Osteoblast (primary cell): ENCODE data around the gene METTL1. TPM values are rescaled to one million over a fixed set of nuclear protein-coding genes. Genes with fewer than 3 reads are reported as not detected.

ENCODE experiments used
- DNase-seq: peaks from one replicate; pipeline ENCODE4 v3.0.0; 2011; ENCODE audit warnings: low spot score, mixed read lengths; ENCODE audit not compliant: insufficient read length; ENCODE audit errors: missing footprints
- H2AFZ ChIP-seq: 2 replicates; pipeline ENCODE4 v1.6.0; 2011; ENCODE audit warnings: mild to moderate bottlenecking, low read length
- H3K27ac ChIP-seq: 2 replicates; pipeline ENCODE4 v1.5.1; 2011; ENCODE audit warnings: mild to moderate bottlenecking, low read depth, low read length, moderate library complexity
- H3K27me3 ChIP-seq: 2 replicates; pipeline ENCODE4 v1.6.0; 2012; ENCODE audit warnings: mild to moderate bottlenecking, control low read depth, inconsistent platforms, low read length, moderate library complexity; ENCODE audit not compliant: insufficient read depth
- H3K36me3 ChIP-seq: 2 replicates; pipeline ENCODE4 v1.5.1; 2011; ENCODE audit warnings: mild to moderate bottlenecking, low read length, control low read depth, moderate library complexity; ENCODE audit not compliant: insufficient read depth
- H3K4me1 ChIP-seq: 2 replicates; pipeline ENCODE4 v1.5.1; 2011; ENCODE audit warnings: mild to moderate bottlenecking, low read length, control low read depth, moderate library complexity; ENCODE audit not compliant: insufficient read depth
- H3K4me2 ChIP-seq: 2 replicates; pipeline ENCODE4 v1.6.0; 2011; ENCODE audit warnings: mild to moderate bottlenecking, low read length; ENCODE audit not compliant: insufficient read depth
- H3K4me3 ChIP-seq: fragments of 200-600 bp; sonication (generic); 3 replicates; pipeline ENCODE4 v1.5.1; 2012; ENCODE audit warnings: mild to moderate bottlenecking, low read length, inconsistent platforms; ENCODE audit not compliant: insufficient read depth
- H3K79me2 ChIP-seq: 2 replicates; pipeline ENCODE4 v1.6.0; 2012; ENCODE audit warnings: mild to moderate bottlenecking, low read length, control low read depth, inconsistent platforms; ENCODE audit not compliant: insufficient read depth
- H3K9me3 ChIP-seq: 2 replicates; pipeline ENCODE4 v1.5.1; 2011; ENCODE audit warnings: low read depth, low read length, control low read depth
- H4K20me1 ChIP-seq: 2 replicates; pipeline ENCODE4 v1.6.0; 2012; ENCODE audit warnings: mild to moderate bottlenecking, low read length, control low read depth; ENCODE audit not compliant: insufficient read depth
- total RNA-seq: library from RNA; depleted of rRNA; stranded (reverse); fragments of >200 nt; gene quantifications from 2 replicates; pipeline ENCODE4 v1.2.3, GENCODE V29; 2012
- TF ChIP-seq, protein P1 (sequence below): IDR thresholded peaks from 2 replicates; pipeline ENCODE4 v1.5.1; 2011; ENCODE audit warnings: mild to moderate bottlenecking, low read depth, low read length, moderate library complexity; ENCODE audit errors: extremely low read depth

METTL1 gene
- total RNA-seq, 1 donor, result 2.9 TPM

- Histone ChIP-seq H3K9me3 (no peaks in the 10 kb centered on the region), H4K20me1 (peaks cover 2% of the 10 kb centered on the region), H2AFZ (no peak within 1 kb of the TSS), H3K4me1 (peaks cover 27% of the 10 kb centered on the region), H3K79me2 (peaks cover 6% of the 10 kb centered on the region), H3K27me3 (peaks cover 46% of the 10 kb centered on the region), H3K4me2 (peak within 1 kb of the TSS; percentile 68), H3K36me3 (peaks cover 26% of the 10 kb centered on the region), H3K27ac (no peak within 1 kb of the TSS), H3K4me3 (peak within 1 kb of the TSS; percentile 51)
- DNase-seq, result peak; percentile 77
- TF ChIP-seq, protein P1, sequence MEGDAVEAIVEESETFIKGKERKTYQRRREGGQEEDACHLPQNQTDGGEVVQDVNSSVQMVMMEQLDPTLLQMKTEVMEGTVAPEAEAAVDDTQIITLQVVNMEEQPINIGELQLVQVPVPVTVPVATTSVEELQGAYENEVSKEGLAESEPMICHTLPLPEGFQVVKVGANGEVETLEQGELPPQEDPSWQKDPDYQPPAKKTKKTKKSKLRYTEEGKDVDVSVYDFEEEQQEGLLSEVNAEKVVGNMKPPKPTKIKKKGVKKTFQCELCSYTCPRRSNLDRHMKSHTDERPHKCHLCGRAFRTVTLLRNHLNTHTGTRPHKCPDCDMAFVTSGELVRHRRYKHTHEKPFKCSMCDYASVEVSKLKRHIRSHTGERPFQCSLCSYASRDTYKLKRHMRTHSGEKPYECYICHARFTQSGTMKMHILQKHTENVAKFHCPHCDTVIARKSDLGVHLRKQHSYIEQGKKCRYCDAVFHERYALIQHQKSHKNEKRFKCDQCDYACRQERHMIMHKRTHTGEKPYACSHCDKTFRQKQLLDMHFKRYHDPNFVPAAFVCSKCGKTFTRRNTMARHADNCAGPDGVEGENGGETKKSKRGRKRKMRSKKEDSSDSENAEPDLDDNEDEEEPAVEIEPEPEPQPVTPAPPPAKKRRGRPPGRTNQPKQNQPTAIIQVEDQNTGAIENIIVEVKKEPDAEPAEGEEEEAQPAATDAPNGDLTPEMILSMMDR, result no peak
Measured at GRCh38 chr12:57766464-57767304, 5.2 kb downstream of the METTL1 start, which contains the start of gene CYP27B1. Gene CYP27B1 (minus strand): TSS chr12:57767078. CDS start chr12:57767041, 37 bp downstream.

GRCh38 chr12:57765698-57766463, 6.0 kb downstream of the METTL1 start:
- DNase-seq, result peak; percentile 73
- Histone ChIP-seq H4K20me1 (peaks cover 2% of the 10 kb centered on the region), H3K4me3 (peak overlapping the region; percentile 56), H3K4me1 (peaks cover 22% of the 10 kb centered on the region), H3K79me2 (peaks cover 5% of the 10 kb centered on the region), H3K27ac (no peak overlapping the region), H3K36me3 (peaks cover 25% of the 10 kb centered on the region), H3K9me3 (no peaks in the 10 kb centered on the region), H2AFZ (no peak overlapping the region), H3K4me2 (peak overlapping the region; percentile 68), H3K27me3 (peaks cover 46% of the 10 kb centered on the region)
- TF ChIP-seq, protein P1, result no peak

- Histone ChIP-seq H3K27ac (no peak overlapping the region), H3K36me3 (peaks cover 18% of the 10 kb centered on the region), H2AFZ (peak overlapping the region; percentile 29), H3K4me2 (peak overlapping the region; percentile 68), H3K9me3 (no peaks in the 10 kb centered on the region), H3K27me3 (peaks cover 46% of the 10 kb centered on the region), H4K20me1 (peaks cover 4% of the 10 kb centered on the region), H3K4me3 (peak overlapping the region; percentile 56), H3K4me1 (peaks cover 22% of the 10 kb centered on the region), H3K79me2 (no peaks in the 10 kb centered on the region)
- TF ChIP-seq, protein P1, result peak; percentile 14
- peak; percentile 88 for DNase-seq
Measured at GRCh38 chr12:57765003-57765697, 6.8 kb downstream of the METTL1 start.
